Transverse colon (tissue), 4 donors: ENCODE measurements around the gene EFR3B. TPM values are rescaled to one million over a fixed set of nuclear protein-coding genes. Genes with fewer than 3 reads are reported as not detected.

Source experiments
- DNase-seq: peaks from one replicate; pipeline ENCODE4 v3.0.0-alpha.2; 2019
- H3K27ac ChIP-seq, 4 donors: fragments of 200-600 bp; sonication (generic); 2 replicates each; pipeline ENCODE4 v1.5.1; 2016 to 2018; ENCODE audit warnings: inconsistent platforms in 4 of 4
- H3K27me3 ChIP-seq: fragments of 200-600 bp; sonication (generic); 2 replicates; pipeline ENCODE4 v1.5.1; 2017; ENCODE audit warnings: inconsistent platforms
- H3K36me3 ChIP-seq, 4 donors: fragments of 200-600 bp; sonication (generic); 2 replicates each; pipeline ENCODE4 v1.5.1; 2017 to 2019; ENCODE audit warnings: inconsistent platforms in 4 of 4
- H3K4me1 ChIP-seq, 4 donors: fragments of 200-600 bp; sonication (generic); 2 replicates each; pipeline ENCODE4 v1.5.1; 2017 to 2020; ENCODE audit warnings: inconsistent platforms in 4 of 4
- H3K4me3 ChIP-seq, 4 donors: fragments of 200-600 bp; sonication (generic); 1 replicate in 1 of 4; 2 replicates in 3 of 4; pipeline versions ENCODE4 v1.5.1 to v1.6.1; 2017 to 2019; ENCODE audit warnings: inconsistent platforms in 4 of 4
- H3K9me3 ChIP-seq, 2 donors: fragments of 200-600 bp; sonication (generic); 2 replicates each; pipeline ENCODE4 v1.5.1; 2017 to 2019; ENCODE audit warnings: inconsistent platforms in 2 of 2
- EP300 ChIP-seq: sonication (generic); formaldehyde crosslinking; IDR thresholded peaks from one replicate; pipeline ENCODE4 v1.6.1; 2017; ENCODE audit warnings: antibody characterized with exemption, low read depth
- POLR2A ChIP-seq: fragments of 450-650 bp; IDR thresholded peaks from one replicate; pipeline ENCODE4 v1.6.1; 2016; ENCODE audit warnings: antibody characterized with exemption, mild to moderate bottlenecking, moderate library complexity
- POLR2AphosphoS5 ChIP-seq, 3 donors: sonication (generic); formaldehyde crosslinking; IDR thresholded peaks; one replicate each; pipeline ENCODE4 v1.6.1; 2016; ENCODE audit warnings: antibody characterized with exemption in 3 of 3
- WGBS, 2 donors: methylation state at CpG; one replicate each; pipeline ENCODE4 v1.1.5; 2018; ENCODE audit warnings: low coverage in 1 of 2; 5-methylcytosine and 5-hydroxymethylcytosine counted together
- in situ Hi-C, 4 donors: fragments of 200-750 bp; cut with MboI; loops; one replicate each; pipeline versions ENCODE4 v1.15.0 to v1.15.1; 2017; ENCODE audit warnings: low sequenced_read_pairs in 3 of 4, low pct_ligation_motif_present in 1 of 4, low pct_unique_long_range_greater_than_20kb in 1 of 4
- intact Hi-C: fragments of 100-400 bp; cut with DNase I; formaldehyde crosslinking; loops from one replicate; pipeline ENCODE4 v1.15.1; 2023; ENCODE audit warnings: low total_unique reads
- total RNA-seq, 4 donors: library from RNA; depleted of rRNA; stranded (reverse); fragments of >200 nt; gene quantifications; one replicate each; pipeline ENCODE4 v1.1.0, GENCODE V29; 2016
- TF ChIP-seq, protein P1 (sequence below), 5 experiments: fragments of 200-600 bp in 3 of 5; fragments of 450-650 bp in 2 of 5; sonication (generic) in 3 of 5; IDR thresholded peaks; 1 replicate in 2 of 5; 2 replicates in 3 of 5; pipeline ENCODE4 v1.5.1; 2016 to 2017; ENCODE audit warnings: antibody characterized with exemption in 5 of 5, inconsistent platforms in 3 of 5, mild to moderate bottlenecking in 2 of 5, moderate library complexity in 1 of 5

EFR3B gene
- total RNA-seq, 4 donors from 2014 or later: under 0.01 to 1.4 (median 0.70) TPM

DNA sequence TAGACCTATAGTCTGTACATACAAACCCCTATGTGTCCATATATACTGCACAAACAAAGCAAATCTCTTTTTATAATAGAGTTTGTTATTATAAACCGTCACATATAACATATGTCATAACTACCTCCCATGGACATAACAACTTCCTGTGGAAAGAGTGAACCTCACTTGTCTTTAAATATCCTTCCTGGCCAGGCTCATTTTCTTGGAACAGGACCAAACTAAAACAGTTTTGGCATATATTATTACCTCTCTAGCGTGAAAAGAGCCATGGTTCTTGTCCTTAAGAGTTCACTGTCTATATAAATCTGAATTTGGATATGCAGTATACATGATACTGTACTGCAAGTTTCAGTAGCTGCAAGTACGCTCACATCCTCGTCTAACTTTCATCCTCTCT, 41.8 kb upstream of the EFR3B start:
- Histone ChIP-seq H3K4me1 (peaks cover 0 to 4% (median 2%) of the 10 kb centered on the region in 4 donors), H3K9me3 (no peaks in the 10 kb centered on the region), H3K4me3 (no peak overlapping the region), H3K27me3 (no peaks in the 10 kb centered on the region), H3K36me3 (no peaks in the 10 kb centered on the region), H3K27ac (no peak overlapping the region)
- WGBS, 2 donors: 32 to 34% methylated on average over 4 of the region's 4 CpGs
- intact Hi-C loops: no loop called here
- DNase-seq: no peak
- in situ Hi-C loops: no loop called here
- no peak for TF ChIP-seq POLR2A
- TF ChIP-seq, protein P1, sequence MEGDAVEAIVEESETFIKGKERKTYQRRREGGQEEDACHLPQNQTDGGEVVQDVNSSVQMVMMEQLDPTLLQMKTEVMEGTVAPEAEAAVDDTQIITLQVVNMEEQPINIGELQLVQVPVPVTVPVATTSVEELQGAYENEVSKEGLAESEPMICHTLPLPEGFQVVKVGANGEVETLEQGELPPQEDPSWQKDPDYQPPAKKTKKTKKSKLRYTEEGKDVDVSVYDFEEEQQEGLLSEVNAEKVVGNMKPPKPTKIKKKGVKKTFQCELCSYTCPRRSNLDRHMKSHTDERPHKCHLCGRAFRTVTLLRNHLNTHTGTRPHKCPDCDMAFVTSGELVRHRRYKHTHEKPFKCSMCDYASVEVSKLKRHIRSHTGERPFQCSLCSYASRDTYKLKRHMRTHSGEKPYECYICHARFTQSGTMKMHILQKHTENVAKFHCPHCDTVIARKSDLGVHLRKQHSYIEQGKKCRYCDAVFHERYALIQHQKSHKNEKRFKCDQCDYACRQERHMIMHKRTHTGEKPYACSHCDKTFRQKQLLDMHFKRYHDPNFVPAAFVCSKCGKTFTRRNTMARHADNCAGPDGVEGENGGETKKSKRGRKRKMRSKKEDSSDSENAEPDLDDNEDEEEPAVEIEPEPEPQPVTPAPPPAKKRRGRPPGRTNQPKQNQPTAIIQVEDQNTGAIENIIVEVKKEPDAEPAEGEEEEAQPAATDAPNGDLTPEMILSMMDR (IDR thresholded peaks at IDR 0.05): no peak
- TF ChIP-seq EP300: no peak
- no peak for TF ChIP-seq POLR2AphosphoS5 (IDR thresholded peaks at IDR 0.05)

DNA sequence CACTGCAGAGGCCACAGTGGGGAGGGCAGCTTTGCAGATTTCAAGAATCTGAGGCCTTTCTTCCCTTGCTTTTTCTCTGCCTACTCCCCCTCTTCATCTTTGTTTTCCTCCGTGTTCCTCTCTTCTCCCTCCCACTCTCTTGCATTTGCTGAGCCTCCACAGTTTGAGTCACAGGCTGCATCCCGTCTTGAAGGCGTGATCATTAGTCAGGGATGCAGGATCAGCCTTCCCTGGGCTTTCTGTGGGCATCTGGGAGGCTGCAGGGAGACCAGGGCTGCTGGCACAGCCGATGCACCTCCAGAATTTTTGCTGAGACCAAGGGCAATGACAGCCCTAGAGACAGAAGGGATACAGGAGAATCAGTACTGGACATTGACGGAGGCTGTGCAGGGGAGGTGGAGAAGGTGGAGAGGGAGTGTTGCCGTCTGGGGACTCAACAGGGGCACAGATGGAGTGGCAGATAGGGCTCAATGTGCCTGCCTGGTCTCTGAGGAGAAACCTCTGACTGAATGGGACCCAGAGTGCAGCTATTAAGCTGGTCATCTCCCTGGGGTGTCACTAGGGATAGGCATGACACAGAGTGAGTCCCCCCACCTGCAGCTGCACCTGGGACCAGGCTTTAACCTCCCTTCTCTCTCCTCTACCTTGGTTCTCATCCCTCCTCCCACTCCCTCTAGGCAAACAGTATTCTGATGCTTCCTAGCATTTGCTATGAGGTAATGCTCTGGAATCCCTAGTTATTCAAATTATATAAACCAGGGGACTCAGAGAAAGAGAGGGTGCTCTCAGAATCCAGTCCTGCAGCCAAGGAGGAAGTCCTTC, 41.2 kb upstream of the EFR3B start:
- H3K27me3 ChIP-seq: no peaks in the 10 kb centered on the region
- TF ChIP-seq POLR2A (no peak), POLR2AphosphoS5 (IDR thresholded peaks at IDR 0.05) (no peak), EP300 (no peak)
- TF ChIP-seq, protein P1 (IDR thresholded peaks at IDR 0.05): no peak
- intact Hi-C loops: no loop called here
- peaks cover 0 to 4% (median 2%) of the 10 kb centered on the region in 4 donors for H3K4me1 ChIP-seq
- no peaks in the 10 kb centered on the region for H3K36me3 ChIP-seq
- 69% methylated on average over 6 of the region's 6 CpGs for whole genome bisulfite sequencing, 2 donors
- no peak for DNase-seq
- no peak overlapping the region for H3K27ac ChIP-seq
- no peak overlapping the region for H3K4me3 ChIP-seq
- H3K9me3 ChIP-seq: no peaks in the 10 kb centered on the region
- in situ Hi-C loops: no loop called here

DNA sequence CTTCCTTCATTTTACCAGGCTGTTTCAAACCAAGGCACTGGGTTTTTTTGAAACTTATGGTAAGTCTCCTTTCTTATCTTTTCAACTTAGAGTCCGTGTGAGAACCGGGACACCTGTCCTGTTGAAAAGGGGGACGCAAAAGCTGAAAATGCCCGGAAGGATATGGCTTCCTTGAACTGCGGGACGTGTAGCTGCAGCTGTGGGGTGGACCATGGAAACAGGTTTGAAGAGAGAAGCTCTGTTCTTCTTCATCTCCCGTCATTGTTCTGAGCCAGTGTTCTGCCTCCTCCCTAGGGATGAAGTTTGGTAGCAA, 40.6 kb upstream of the EFR3B start:
- intact Hi-C loops (no loop called here), in situ Hi-C loops (no loop called here)
- Histone ChIP-seq H3K4me3 (no peak overlapping the region), H3K27ac (no peak overlapping the region), H3K36me3 (no peaks in the 10 kb centered on the region), H3K27me3 (no peaks in the 10 kb centered on the region), H3K9me3 (no peaks in the 10 kb centered on the region), H3K4me1 (peaks cover 0 to 4% (median 2%) of the 10 kb centered on the region in 4 donors)
- no peak for DNase-seq
- WGBS, 2 donors: 90% methylated on average over 7 of the region's 7 CpGs; no CpG with 5 or more reads in 1 of the 2 donors
- TF ChIP-seq, protein P1 (IDR thresholded peaks at IDR 0.05): no peak

DNA sequence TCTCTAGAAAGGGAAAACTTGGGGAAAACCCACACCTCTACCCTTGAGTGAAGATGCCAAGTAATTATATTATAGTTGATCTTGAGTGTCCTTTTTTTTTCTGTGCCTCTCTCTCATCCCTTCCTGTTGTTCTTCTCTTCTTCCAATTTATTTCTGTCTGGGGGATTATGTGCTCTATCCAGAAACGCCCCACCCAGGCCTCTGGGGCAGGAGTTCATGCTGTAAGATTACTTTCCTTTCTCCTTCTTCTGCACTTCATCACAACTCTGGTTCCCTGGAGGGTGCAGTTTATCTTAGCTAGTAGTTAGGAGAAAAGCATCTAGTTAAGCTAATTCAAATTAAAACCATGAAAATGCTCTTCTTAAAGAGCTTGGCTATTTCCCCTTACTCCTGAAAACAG, 39.8 kb upstream of the EFR3B start:
- Histone ChIP-seq H3K9me3 (no peaks in the 10 kb centered on the region), H3K4me3 (no peak overlapping the region), H3K36me3 (no peaks in the 10 kb centered on the region), H3K27ac (no peak overlapping the region), H3K4me1 (peaks cover 0 to 4% (median 2%) of the 10 kb centered on the region in 4 donors), H3K27me3 (no peaks in the 10 kb centered on the region)
- intact Hi-C loops: no loop called here
- TF ChIP-seq POLR2A (no peak), EP300 (no peak), POLR2AphosphoS5 (IDR thresholded peaks at IDR 0.05) (no peak)
- TF ChIP-seq, protein P1 (IDR thresholded peaks at IDR 0.05): no peak
- no peak for DNase-seq
- in situ Hi-C loops: no loop called here
- WGBS, 2 donors: 63 to 75% methylated on average over 1 of the region's 1 CpG
